K562 treated with DMSO at 1 percent for 12 hours (cell line): ENCODE results near the gene RPP21. TPM values are rescaled to one million over a fixed set of nuclear protein-coding genes. Genes with fewer than 3 reads are reported as not detected.

ENCODE experiments used
- total RNA-seq: library from RNA; unstranded; fragments of 300-600 nt; gene quantifications from 2 replicates; pipeline ENCODE4 v1.2.3, GENCODE V29; 2022; ENCODE audit not compliant: insufficient read depth

RPP21 gene
- total RNA-seq: 237 and 358 TPM in 2 replicates

DNA sequence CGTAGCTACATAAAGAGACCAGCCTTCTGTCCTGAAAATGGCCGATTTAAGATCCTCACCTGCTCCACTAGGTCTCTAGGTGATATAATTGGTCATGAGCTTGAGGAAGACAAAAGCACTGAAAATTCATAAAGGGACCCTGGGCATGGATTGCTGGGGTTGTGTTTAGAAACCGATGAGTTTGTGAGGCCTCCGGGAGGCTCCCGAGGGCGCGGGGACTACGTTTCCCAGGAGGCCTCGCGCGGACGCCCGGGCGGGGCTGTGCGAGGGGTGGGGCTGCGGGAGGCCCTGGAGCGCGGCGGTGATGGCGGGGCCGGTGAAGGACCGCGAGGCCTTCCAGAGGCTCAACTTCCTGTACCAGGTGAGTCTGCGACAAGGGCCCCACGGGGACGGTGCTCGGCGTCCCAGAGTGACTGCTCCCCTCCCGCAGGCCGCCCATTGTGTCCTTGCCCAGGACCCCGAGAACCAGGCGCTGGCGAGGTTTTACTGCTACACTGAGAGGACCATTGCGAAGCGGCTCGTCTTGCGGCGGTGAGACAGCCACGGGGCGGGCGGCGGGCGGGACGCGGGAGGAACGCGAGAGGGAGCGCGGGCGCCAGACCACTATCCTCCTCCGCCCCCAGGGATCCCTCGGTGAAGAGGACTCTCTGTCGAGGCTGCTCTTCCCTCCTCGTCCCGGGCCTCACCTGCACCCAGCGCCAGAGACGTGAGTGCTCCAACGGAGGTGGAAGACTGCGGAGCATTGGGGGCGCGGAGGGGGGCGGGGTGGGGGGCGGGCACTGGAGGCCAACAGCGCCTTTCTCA, at the start of gene RPP21:
Gene RPP21 (plus strand): TSS at position 289 of the 804 bp plus-strand sequence. CDS start 16 bp downstream, at position 305.

GRCh38 chr6:30326526-30327231, 18.3 kb upstream of the RPP21 start, which contains the start of gene TRIM39:
TSS of gene TRIM39 (plus strand) at chr6:30326927. CDS start at chr6:30329318, 2,391 bp downstream.

Other genes starting within 250 kb of the RPP21 start
- gene TRIM31, start 232.1 kb upstream of the RPP21 start, total RNA-seq: not detected in 2 replicates
- gene TRIM40, start 209.0 kb upstream of the RPP21 start, total RNA-seq: not detected in 2 replicates
- not detected in 2 replicates for gene TRIM10, start 183.9 kb upstream of the RPP21 start, total RNA-seq
- gene TRIM15, start 181.6 kb upstream of the RPP21 start, total RNA-seq: not detected in 2 replicates
- 6.0 and 13.3 TPM in 2 replicates for gene TRIM26, start 131.8 kb upstream of the RPP21 start, total RNA-seq
- gene TRIM39, start 18.2 kb upstream of the RPP21 start, total RNA-seq: 6.4 and 16.2 TPM in 2 replicates
- 101 and 133 TPM in 2 replicates for gene HLA-E, start 144.4 kb downstream of the RPP21 start, total RNA-seq
- 59.1 and 61.6 TPM in 2 replicates for gene GNL1, start 211.3 kb downstream of the RPP21 start, total RNA-seq
- gene PRR3, start 212.1 kb downstream of the RPP21 start, total RNA-seq: 10.6 and 17.7 TPM in 2 replicates
- 65.0 and 94.3 TPM in 2 replicates for gene ABCF1, start 226.3 kb downstream of the RPP21 start, total RNA-seq